GM13976 (cell line): ENCODE measurements around the gene RBPJ.

ENCODE experiments used
- DNase-seq: peaks from one replicate; pipeline ENCODE4 v3.0.0; 2012; ENCODE audit warnings: low spot score
- CTCF ChIP-seq: IDR thresholded peaks from 2 replicates; pipeline ENCODE4 v1.5.1; 2012; ENCODE audit warnings: borderline replicate concordance, mild to moderate bottlenecking; ENCODE audit not compliant: insufficient read depth; ENCODE audit errors: extremely low read depth, missing control alignments, control extremely low read depth
- in situ Hi-C: fragments of 300-500 bp; cut with MboI; formaldehyde crosslinking; loops from one replicate; pipeline ENCODE4 v1.12.0; 2022; ENCODE audit warnings: low sequenced_read_pairs, mixed read lengths, inconsistent platforms; ENCODE audit not compliant: unreplicated experiment

Gene RBPJ

GRCh38 chr4:26459756-26460530, 139.1 kb downstream of the RBPJ start:
- in situ Hi-C loops: loop anchor here (10.0 to 25.0 kb wide), 2 partner anchors 252 to 545 kb away; no protein-coding TSS in a partner anchor
- no peak for DNase-seq
- TF ChIP-seq CTCF: no peak

GRCh38 chr4:26462874-26463273, 142.1 kb downstream of the RBPJ start:
- TF ChIP-seq CTCF: no peak
- no peak for DNase-seq
- in situ Hi-C loops: loop anchor here (25.0 kb wide), 1 partner anchor 249 kb away; no protein-coding TSS in a partner anchor

GRCh38 chr4:26463386-26463785, 142.6 kb downstream of the RBPJ start:
- no peak for TF ChIP-seq CTCF
- DNase-seq: no peak
- in situ Hi-C loops: loop anchor here (25.0 kb wide), 1 partner anchor 249 kb away; no protein-coding TSS in a partner anchor

GRCh38 chr4:26464420-26465095, 143.7 kb downstream of the RBPJ start:
- TF ChIP-seq CTCF: no peak
- in situ Hi-C loops: loop anchor here (25.0 kb wide), 1 partner anchor 248 kb away; no protein-coding TSS in a partner anchor
- DNase-seq: no peak

- in situ Hi-C loops: loop anchor here (25.0 kb wide), 1 partner anchor 246 kb away; no protein-coding TSS in a partner anchor
- no peak for DNase-seq
- TF ChIP-seq CTCF: no peak
Measured at GRCh38 chr4:26466578-26467270, 145.9 kb downstream of the RBPJ start.

GRCh38 chr4:26467724-26468123, 146.9 kb downstream of the RBPJ start:
- TF ChIP-seq CTCF: no peak
- in situ Hi-C loops: loop anchor here (25.0 kb wide), 1 partner anchor 245 kb away; no protein-coding TSS in a partner anchor
- DNase-seq: no peak
